ENCODE results near the gene PCDHA2. TPM values are rescaled to one million over a fixed set of nuclear protein-coding genes. Genes with fewer than 3 reads are reported as not detected.

PCDHA2 gene
- total and polyA plus RNA-seq, 2 of the 4 experiments (the other 2 are of a cell fraction) = not detected

DNA sequence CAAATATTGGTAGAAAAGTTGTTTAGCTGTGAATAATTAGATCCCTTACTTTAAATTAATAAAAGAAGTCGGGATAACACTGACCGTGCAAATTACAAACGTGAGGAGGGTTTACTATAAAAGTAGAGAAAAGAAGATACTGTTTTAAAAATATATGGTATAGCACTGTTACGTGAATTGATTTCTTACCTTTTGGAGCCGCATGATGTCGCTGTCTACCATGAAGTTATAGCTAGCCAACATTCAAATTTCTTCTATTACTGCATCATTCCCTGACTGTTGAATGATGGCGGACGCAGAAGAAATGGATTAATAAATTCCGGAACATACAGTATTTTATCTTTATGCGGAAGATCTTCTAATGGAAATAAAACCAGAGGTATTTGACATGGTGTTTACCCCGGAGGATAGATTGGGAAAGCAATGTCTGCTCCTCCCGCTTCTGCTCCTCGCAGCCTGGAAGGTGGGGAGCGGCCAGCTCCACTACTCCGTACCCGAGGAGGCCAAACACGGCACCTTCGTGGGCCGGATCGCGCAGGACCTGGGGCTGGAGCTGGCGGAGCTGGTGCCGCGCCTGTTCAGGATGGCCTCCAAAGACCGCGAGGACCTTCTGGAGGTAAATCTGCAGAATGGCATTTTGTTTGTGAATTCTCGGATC, 33.2 kb downstream of the PCDHA2 start, which contains the start of gene PCDHA6:
Gene PCDHA6, plus strand, starts transcription at position 257 of the 658 bp plus-strand sequence. Its CDS starts 132 bp downstream, at position 389.
- H2AK9ac ChIP-seq (replicated peaks; ENCODE audit: low read depth, low read length, poor library complexity) = no peak within 1 kb of the TSS
- no peak within 1 kb of the TSS for H3K4me2 ChIP-seq (ENCODE audit: low read depth, low read length)
- no peak within 1 kb of the TSS for H3K23ac ChIP-seq (ENCODE audit: low read depth, low read length)
- H3K4me1 ChIP-seq (ENCODE audit: control insufficient read depth, insufficient read depth, low read length) = no peaks in the 10 kb centered on the region
- CTCF ChIA-PET = no interaction called here
- no peak within 1 kb of the TSS for H3K4ac ChIP-seq (ENCODE audit: low read depth, low read length)
- no peak within 1 kb of the TSS for H2AK5ac ChIP-seq (ENCODE audit: low read depth, low read length)
- no peak within 1 kb of the TSS for H2AFZ ChIP-seq (replicated peaks; ENCODE audit: low read length, poor library complexity)
- ATAC-seq (ENCODE audit: low read depth) (no peak), DNase-seq (no peak)
- no peaks in the 10 kb centered on the region for H3K9me1 ChIP-seq (ENCODE audit: insufficient read depth, low read length)
- H3K14ac ChIP-seq (replicated peaks; ENCODE audit: low read depth, low read length) = no peak within 1 kb of the TSS
- H3K18ac ChIP-seq (ENCODE audit: low read depth, low read length) = no peak within 1 kb of the TSS
- H3K36me3 ChIP-seq (ENCODE audit: control insufficient read depth, insufficient read depth, low read length) = no peaks in the 10 kb centered on the region
- in situ Hi-C loops (cut with MboI; ENCODE audit: low sequenced_read_pairs) = no loop called here
- POLR2A ChIA-PET (ENCODE audit: unreplicated experiment) = no interaction called here
- H2BK15ac ChIP-seq (ENCODE audit: low read depth, low read length) = no peak within 1 kb of the TSS
- H4K91ac ChIP-seq (ENCODE audit: insufficient read depth, low read depth, low read length) = no peak within 1 kb of the TSS
- BruUV-seq (replicated peaks) = no TSS peak
- no peak within 1 kb of the TSS for H3K56ac ChIP-seq (ENCODE audit: extremely low read depth, insufficient read depth, low read length)
- no peak within 1 kb of the TSS for H4K5ac ChIP-seq (ENCODE audit: low read depth, low read length)
- H3K9me3 ChIP-seq (ENCODE audit: control insufficient read depth, insufficient read depth, low read length) = peaks cover 13% of the 10 kb centered on the region
- 20% methylated on average over 3 of the region's 27 CpGs; no CpG with 5 or more reads in 1 of the 2 experiments for WGBS, 2 experiments (ENCODE audit: extremely low coverage in 2 of 2, insufficient read length in 1 of 2)
- no peak within 1 kb of the TSS for H2BK5ac ChIP-seq (ENCODE audit: low read depth, low read length, poor library complexity, severe bottlenecking)
- dilution Hi-C loops (cut with HindIII; ENCODE audit: low sequenced_read_pairs, unreplicated experiment) = no loop called here
- H4K8ac ChIP-seq (ENCODE audit: low read depth in 2 of 2, low read length in 2 of 2) = no peak within 1 kb of the TSS
- H3K27me3 ChIP-seq (ENCODE audit: control insufficient read depth, insufficient read depth, low read length) = no peaks in the 10 kb centered on the region
- H4K20me1 ChIP-seq (ENCODE audit: insufficient read depth, low read length) = no peaks in the 10 kb centered on the region
- no peak within 1 kb of the TSS for H2BK20ac ChIP-seq (ENCODE audit: low read depth, low read length)
- H3K79me1 ChIP-seq (ENCODE audit: low read depth in 1 of 2, low read length in 2 of 2) = no peaks in the 10 kb centered on the region
- H3K4me3 ChIP-seq (ENCODE audit: insufficient read depth, low read depth, low read length) = no peak within 1 kb of the TSS
- TF ChIP-seq MAFK (IDR thresholded peaks at IDR 0.05; ENCODE audit: low read depth, low read length) = no peak
- intact Hi-C loops (cut with micrococcal nuclease) = no loop called here
- H2BK120ac ChIP-seq (ENCODE audit: low read depth, low read length) = no peak within 1 kb of the TSS
- no peak within 1 kb of the TSS for H3K9ac ChIP-seq (ENCODE audit: low read depth, low read length)
- no peak within 1 kb of the TSS for H3K27ac ChIP-seq (ENCODE audit: insufficient read depth, low read length)

Data from IMR-90 (cell line).